Sigmoid colon (tissue), 7 donors: Measurements from ENCODE around the gene CXorf58. TPM values are rescaled to one million over a fixed set of nuclear protein-coding genes. Genes with fewer than 3 reads are reported as not detected.
A peak's percentile ranks its signal among the peaks of the same experiment; 100 is the strongest.

Source experiments
- DNase-seq: peaks from one replicate; pipeline ENCODE4 v3.0.0-alpha.2; 2019
- H3K27ac ChIP-seq, 4 donors: fragments of 200-600 bp; sonication (generic); one replicate each; pipeline ENCODE4 v1.5.1; 2016 to 2019; ENCODE audit warnings: mild to moderate bottlenecking in 1 of 4
- H3K27me3 ChIP-seq, 3 donors: fragments of 200-600 bp; sonication (generic); one replicate each; pipeline ENCODE4 v1.5.1; 2019; ENCODE audit warnings: mild to moderate bottlenecking in 1 of 3
- H3K36me3 ChIP-seq, 4 donors: fragments of 200-600 bp; sonication (generic); one replicate each; pipeline ENCODE4 v1.5.1; 2016 to 2019
- H3K4me1 ChIP-seq, 4 donors: fragments of 200-600 bp; sonication (generic); one replicate each; pipeline ENCODE4 v1.5.1; 2017 to 2019
- H3K4me3 ChIP-seq, 4 donors: fragments of 200-600 bp; sonication (generic); one replicate each; pipeline ENCODE4 v1.5.1; 2017 to 2019; ENCODE audit warnings: mild to moderate bottlenecking in 2 of 4, moderate library complexity in 1 of 4
- H3K9me3 ChIP-seq, 4 donors: fragments of 200-600 bp in 3 of 4; sonication (generic) in 3 of 4; one replicate each; pipeline versions ENCODE4 v1.5.1 to v1.6.1; 2013 to 2019
- EP300 ChIP-seq, 4 donors: sonication (generic); formaldehyde crosslinking; IDR thresholded peaks; one replicate each; pipeline ENCODE4 v1.6.1; 2017; ENCODE audit warnings: antibody characterized with exemption in 4 of 4
- POLR2A ChIP-seq, 2 donors: fragments of 450-650 bp; IDR thresholded peaks; one replicate each; pipeline ENCODE4 v1.6.1; 2016; ENCODE audit warnings: antibody characterized with exemption in 2 of 2, mild to moderate bottlenecking in 2 of 2, moderate library complexity in 2 of 2
- POLR2AphosphoS5 ChIP-seq, 4 donors: sonication (generic); formaldehyde crosslinking; IDR thresholded peaks; one replicate each; pipeline ENCODE4 v1.6.1; 2017; ENCODE audit warnings: antibody characterized with exemption in 4 of 4
- WGBS, 2 donors: extraction: QIAGEN DNeasy Blood & Tissue Kit; methylation state at CpG; one replicate each; pipeline ENCODE4 v1.1.7; 2013; 5-methylcytosine and 5-hydroxymethylcytosine counted together
- intact Hi-C: fragments of 100-400 bp; cut with DNase I; formaldehyde crosslinking; loops from one replicate; pipeline ENCODE4 v1.15.1; 2023
- polyA plus RNA-seq, 3 donors: library from polyadenylated mRNA; stranded (reverse); fragments of 200-250 nt; gene quantifications; one replicate each; pipeline ENCODE4 v1.2.3, GENCODE V29; 2013
- total RNA-seq, 4 donors: library from RNA; depleted of rRNA; stranded (reverse); fragments of >200 nt; gene quantifications; one replicate each; pipeline ENCODE4 v1.1.0, GENCODE V29; 2016
- TF ChIP-seq, protein P1 (sequence below), 4 experiments: fragments of 450-650 bp in 3 of 4; fragments of 200-600 bp in 1 of 4; IDR thresholded peaks; one replicate each; pipeline ENCODE4 v1.5.1; 2016 to 2019; ENCODE audit warnings: antibody characterized with exemption in 4 of 4, mild to moderate bottlenecking in 3 of 4, moderate library complexity in 2 of 4
- donor health status: healthy with polysubstance abuse.
- donor health status: Bipolar disorder and iron deficiency.
- donor health status: healthy.

The CXorf58 gene
- total and polyA plus RNA-seq, 7 donors, result 0.03 TPM; not detected in 6

DNA sequence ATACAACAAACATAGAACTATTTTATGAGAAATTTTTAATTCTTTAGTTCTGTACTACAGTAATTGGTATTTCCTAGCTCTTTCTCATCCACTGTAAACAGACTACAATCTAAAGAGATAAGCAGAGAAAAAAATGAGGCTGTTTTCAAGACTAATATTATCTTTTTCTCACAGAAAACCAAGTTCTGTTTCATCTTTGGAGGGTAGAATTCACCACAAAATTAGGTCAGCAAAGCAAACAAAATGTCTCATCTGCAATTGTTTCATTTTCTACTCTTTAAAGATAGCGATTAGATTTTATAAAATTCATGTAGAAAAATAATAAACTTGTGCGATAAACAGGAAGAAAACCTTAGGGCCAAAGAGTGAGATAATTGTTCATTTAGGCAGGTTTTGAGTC is 10.8 kb upstream of the CXorf58 start:
- Histone ChIP-seq H3K36me3 (no peaks in the 10 kb centered on the region), H3K27me3 (no peaks in the 10 kb centered on the region), H3K4me3 (no peak overlapping the region), H3K9me3 (no peaks in the 10 kb centered on the region), H3K27ac (no peak overlapping the region), H3K4me1 (peaks cover 0 to 24% (median 4%) of the 10 kb centered on the region in 4 donors)
- TF ChIP-seq POLR2A (IDR thresholded peaks at IDR 0.05), result no peak
- TF ChIP-seq, protein P1, sequence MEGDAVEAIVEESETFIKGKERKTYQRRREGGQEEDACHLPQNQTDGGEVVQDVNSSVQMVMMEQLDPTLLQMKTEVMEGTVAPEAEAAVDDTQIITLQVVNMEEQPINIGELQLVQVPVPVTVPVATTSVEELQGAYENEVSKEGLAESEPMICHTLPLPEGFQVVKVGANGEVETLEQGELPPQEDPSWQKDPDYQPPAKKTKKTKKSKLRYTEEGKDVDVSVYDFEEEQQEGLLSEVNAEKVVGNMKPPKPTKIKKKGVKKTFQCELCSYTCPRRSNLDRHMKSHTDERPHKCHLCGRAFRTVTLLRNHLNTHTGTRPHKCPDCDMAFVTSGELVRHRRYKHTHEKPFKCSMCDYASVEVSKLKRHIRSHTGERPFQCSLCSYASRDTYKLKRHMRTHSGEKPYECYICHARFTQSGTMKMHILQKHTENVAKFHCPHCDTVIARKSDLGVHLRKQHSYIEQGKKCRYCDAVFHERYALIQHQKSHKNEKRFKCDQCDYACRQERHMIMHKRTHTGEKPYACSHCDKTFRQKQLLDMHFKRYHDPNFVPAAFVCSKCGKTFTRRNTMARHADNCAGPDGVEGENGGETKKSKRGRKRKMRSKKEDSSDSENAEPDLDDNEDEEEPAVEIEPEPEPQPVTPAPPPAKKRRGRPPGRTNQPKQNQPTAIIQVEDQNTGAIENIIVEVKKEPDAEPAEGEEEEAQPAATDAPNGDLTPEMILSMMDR (IDR thresholded peaks at IDR 0.05), result no peak
- TF ChIP-seq EP300 (IDR thresholded peaks at IDR 0.05), result no peak
- no peak for TF ChIP-seq POLR2AphosphoS5 (IDR thresholded peaks at IDR 0.05)
- WGBS, 2 donors, result 55 to 74% methylated on average over 2 of the region's 2 CpGs
- no peak for DNase-seq
- intact Hi-C loops, result no loop called here

DNA sequence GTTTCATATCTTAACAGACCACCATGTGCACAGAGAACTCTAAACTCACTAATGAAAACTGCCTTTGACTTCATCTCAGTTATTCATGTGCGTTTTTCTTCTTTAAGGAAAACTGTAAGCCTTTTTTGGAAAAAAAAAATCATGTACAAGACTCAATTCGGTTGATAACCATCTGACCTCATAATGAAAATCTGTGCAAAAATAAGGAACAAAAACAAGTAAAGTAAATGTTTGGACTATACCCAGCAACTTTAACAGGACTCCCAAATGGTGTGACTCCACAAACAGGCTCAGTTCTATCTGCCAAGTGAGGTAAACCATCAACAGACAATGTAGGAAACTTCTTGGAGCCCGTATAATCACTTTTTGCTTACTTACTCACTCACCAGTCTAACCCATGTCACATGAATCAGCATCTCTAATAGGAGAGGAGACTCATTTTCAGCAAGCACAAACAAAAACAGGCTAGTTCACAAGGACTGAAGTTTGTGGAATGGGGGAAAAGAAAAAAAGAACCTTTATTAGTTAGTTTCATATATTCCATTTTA is 9.3 kb upstream of the CXorf58 start:
- no peak for DNase-seq
- intact Hi-C loops, result no loop called here

DNA sequence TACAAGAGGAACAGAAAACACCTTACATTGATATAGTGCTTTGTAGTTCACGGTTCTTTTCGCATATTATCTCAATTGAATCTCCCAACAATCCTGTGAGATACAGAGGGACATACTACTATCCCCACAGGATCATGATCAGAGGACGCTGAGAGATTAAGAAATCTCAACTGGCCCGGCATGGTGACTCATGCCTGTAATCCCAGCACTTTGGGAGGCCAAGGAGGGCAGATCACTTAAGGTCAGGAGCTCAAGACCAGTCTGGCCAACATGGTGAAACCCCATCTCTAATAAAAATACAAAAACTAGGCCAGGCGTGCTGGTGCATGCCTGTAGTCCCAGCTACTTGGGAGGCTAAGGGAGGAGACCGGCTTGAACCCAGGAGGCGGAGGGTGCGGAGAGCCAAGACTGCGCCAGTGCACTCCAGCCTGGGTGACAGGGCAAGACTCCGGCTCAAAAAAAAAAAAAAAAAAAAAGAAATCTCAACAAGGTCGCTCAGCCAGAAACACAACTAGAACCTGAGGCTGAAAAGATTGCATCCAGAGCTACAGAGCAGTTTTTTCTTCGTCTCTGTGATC is 7.5 kb upstream of the CXorf58 start:
- no peaks in the 10 kb centered on the region for H3K27me3 ChIP-seq
- no peak for DNase-seq
- TF ChIP-seq POLR2A (IDR thresholded peaks at IDR 0.05), result no peak
- TF ChIP-seq EP300 (IDR thresholded peaks at IDR 0.05), result no peak
- TF ChIP-seq, protein P1 (IDR thresholded peaks at IDR 0.05), result no peak
- no peak for TF ChIP-seq POLR2AphosphoS5 (IDR thresholded peaks at IDR 0.05)
- WGBS, 2 donors, result 85 to 91% methylated on average over 12 of the region's 12 CpGs
- H3K4me3 ChIP-seq, result no peak overlapping the region
- peaks cover 0 to 28% (median 4%) of the 10 kb centered on the region in 4 donors for H3K4me1 ChIP-seq
- no peaks in the 10 kb centered on the region for H3K9me3 ChIP-seq
- no peaks in the 10 kb centered on the region for H3K36me3 ChIP-seq
- H3K27ac ChIP-seq, result peak overlapping the region in 2 of 4 donors; percentile 72 to 73
- intact Hi-C loops, result loop anchor here (5.0 to 10.0 kb wide), 2 partner anchors 158 to 236 kb away; partner anchors contain the start of genes ACOT9 and PRDX4

More for the DNA sequence above, 9.3 kb upstream of the CXorf58 start:
- Histone ChIP-seq H3K4me1 (peaks cover 0 to 28% (median 4%) of the 10 kb centered on the region in 4 donors), H3K27ac (peak overlapping the region in 1 of 4 donors; percentile 10), H3K27me3 (no peaks in the 10 kb centered on the region), H3K36me3 (no peaks in the 10 kb centered on the region), H3K9me3 (no peaks in the 10 kb centered on the region), H3K4me3 (no peak overlapping the region)
- TF ChIP-seq POLR2AphosphoS5 (IDR thresholded peaks at IDR 0.05) (no peak), POLR2A (IDR thresholded peaks at IDR 0.05) (no peak), EP300 (IDR thresholded peaks at IDR 0.05) (no peak)
- TF ChIP-seq, protein P1 (IDR thresholded peaks at IDR 0.05), result no peak
- WGBS, 2 donors, result 47 to 75% methylated on average over 3 of the region's 3 CpGs

DNA sequence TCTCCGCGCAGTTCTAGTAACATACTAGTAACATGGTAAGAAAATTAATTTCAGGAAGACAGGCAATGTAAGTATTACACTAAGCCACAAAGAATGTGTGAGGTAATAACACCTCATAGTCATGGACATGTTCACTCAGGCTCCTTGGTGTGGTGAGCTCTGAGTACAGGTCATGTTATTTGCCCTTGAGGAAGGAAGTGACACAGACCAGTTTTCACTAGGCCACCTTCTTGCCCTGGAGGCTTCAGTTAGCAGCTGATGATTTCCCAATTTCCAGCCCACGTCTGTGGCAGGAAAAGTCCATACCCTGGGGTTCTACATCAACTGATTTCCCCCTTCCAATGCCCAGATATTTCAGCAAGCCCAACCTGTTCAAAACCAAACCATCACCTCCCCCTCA is 6.7 kb upstream of the CXorf58 start:
- no peak for DNase-seq
- H3K9me3 ChIP-seq, result no peaks in the 10 kb centered on the region
- H3K4me3 ChIP-seq, result no peak overlapping the region
- intact Hi-C loops, result loop anchor here (1.0 to 10.0 kb wide), 3 partner anchors 119 to 236 kb away; partner anchors contain the start of genes ACOT9 and PRDX4
- H3K27me3 ChIP-seq, result no peaks in the 10 kb centered on the region
- peaks cover 0 to 29% (median 4%) of the 10 kb centered on the region in 4 donors for H3K4me1 ChIP-seq
- H3K27ac ChIP-seq, result peak overlapping the region; percentile 54 to 73 (median 68)
- no peak for TF ChIP-seq EP300 (IDR thresholded peaks at IDR 0.05)
- TF ChIP-seq POLR2A (IDR thresholded peaks at IDR 0.05), result no peak
- no peak for TF ChIP-seq POLR2AphosphoS5 (IDR thresholded peaks at IDR 0.05)
- TF ChIP-seq, protein P1 (IDR thresholded peaks at IDR 0.05), result no peak
- no peaks in the 10 kb centered on the region for H3K36me3 ChIP-seq
- WGBS, 2 donors, result 85% methylated on average over 3 of the region's 3 CpGs
